ENCODE data around the gene EMC10.

EMC10 gene

DNA sequence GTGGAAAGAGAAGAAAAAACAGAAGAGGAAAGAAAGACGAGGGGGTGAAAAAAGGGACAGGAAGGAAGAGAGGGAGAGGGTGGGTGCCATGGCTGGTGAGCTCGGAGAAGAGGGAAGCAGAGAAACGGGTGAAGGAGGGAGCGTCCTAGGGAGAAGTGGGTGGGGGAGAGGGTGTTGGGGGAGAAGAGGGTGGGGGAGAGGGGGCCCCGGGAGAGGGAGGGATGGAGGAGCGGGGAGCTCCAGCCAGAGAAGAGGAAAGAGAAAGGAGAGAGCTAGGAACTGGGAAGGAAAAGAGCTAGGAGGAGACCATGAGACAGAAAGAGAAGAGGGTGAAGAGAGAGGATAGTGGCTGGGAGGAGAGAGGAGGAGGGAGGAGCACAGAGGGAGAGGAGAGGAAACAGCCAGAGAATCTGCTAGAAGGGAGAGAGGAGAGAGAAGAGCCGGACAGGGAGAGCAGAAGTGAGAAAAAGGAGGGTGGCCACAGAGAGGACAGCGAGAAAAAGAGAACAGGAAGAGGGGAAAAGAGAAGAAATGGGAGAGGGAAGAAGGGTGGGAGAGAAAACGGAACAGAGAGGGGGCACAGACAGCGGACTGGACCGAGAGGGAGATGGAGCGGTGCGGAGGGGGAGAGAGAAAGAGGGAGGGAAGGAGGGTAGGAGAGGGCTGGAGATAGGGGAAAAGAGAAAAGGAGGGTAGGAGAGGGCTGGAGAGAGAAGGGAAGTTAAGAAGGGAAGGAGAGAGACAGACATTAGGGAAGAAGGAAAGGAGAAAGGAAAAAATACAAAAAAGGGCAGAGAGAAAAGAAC is 12.3 kb downstream of the EMC10 start:
- Mint-ChIP-seq H3K4me1 (peaks cover 46% of the 10 kb centered on the region), H3K36me3 (ENCODE audit: low read depth) (peaks cover 51% of the 10 kb centered on the region), H3K9me3 (peaks cover 58% of the 10 kb centered on the region), H3K27ac (peak overlapping the region; percentile 55), H3K4me3 (peak overlapping the region; percentile 74), H3K27me3 (ENCODE audit: low read depth, poor library complexity) (peaks cover 3% of the 10 kb centered on the region)
- TF ChIP-seq, protein P1, sequence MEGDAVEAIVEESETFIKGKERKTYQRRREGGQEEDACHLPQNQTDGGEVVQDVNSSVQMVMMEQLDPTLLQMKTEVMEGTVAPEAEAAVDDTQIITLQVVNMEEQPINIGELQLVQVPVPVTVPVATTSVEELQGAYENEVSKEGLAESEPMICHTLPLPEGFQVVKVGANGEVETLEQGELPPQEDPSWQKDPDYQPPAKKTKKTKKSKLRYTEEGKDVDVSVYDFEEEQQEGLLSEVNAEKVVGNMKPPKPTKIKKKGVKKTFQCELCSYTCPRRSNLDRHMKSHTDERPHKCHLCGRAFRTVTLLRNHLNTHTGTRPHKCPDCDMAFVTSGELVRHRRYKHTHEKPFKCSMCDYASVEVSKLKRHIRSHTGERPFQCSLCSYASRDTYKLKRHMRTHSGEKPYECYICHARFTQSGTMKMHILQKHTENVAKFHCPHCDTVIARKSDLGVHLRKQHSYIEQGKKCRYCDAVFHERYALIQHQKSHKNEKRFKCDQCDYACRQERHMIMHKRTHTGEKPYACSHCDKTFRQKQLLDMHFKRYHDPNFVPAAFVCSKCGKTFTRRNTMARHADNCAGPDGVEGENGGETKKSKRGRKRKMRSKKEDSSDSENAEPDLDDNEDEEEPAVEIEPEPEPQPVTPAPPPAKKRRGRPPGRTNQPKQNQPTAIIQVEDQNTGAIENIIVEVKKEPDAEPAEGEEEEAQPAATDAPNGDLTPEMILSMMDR (IDR thresholded peaks at IDR 0.05), result no peak
- DNase-seq, result no peak

DNA sequence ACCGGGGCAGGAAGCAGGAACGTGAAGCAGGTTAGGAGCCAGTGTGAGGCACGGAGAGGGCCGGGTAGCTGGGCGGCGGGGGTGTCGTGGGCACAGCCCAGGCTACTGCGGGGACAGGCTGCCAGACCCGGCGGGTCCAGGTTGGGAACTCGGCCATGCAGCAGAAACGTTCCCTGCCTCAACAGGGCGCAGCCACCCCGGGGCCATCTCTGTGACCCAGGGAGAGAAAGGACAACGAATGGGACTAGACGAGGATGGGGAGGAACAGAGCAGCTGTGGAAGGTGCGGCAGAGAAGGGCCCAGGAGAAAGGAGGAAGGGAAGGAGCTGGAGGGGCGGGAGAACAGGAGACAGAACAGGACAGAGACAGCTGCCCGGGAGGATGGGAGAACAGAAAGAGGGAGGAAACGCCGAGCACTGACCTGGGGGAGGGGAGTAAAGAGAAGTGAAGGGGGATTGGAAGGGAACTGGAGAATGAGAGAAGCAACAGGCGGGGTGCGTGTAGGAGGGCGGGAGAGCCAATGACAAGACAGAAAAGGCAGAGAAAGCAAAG is 13.2 kb downstream of the EMC10 start:
- no peak overlapping the region for H3K27ac Mint-ChIP-seq
- TF ChIP-seq, protein P1 (IDR thresholded peaks at IDR 0.05), result no peak
- peaks cover 3% of the 10 kb centered on the region for H3K27me3 Mint-ChIP-seq (ENCODE audit: low read depth, poor library complexity)

DNA sequence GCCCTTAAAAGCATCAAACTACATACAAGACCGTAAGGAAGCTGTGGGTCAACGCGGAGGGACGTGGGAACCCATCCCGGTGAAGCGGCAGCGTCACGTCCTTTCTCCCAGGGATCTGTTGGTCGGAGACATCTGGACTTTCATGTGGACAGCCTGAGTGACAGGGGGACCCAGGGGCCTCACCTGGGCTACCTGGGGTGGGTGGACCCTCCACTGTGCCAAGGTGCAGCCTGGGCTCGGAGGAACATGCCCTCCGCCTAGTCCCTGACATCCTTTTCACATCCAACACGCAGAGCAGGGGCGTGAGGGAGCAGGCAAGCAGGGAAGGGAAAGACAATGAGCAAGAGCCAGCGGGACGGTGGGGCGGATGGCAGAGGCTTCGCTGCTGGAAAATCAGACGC is 14.1 kb downstream of the EMC10 start:
- Mint-ChIP-seq H3K9me3 (peaks cover 55% of the 10 kb centered on the region), H3K27me3 (ENCODE audit: low read depth, poor library complexity) (peaks cover 3% of the 10 kb centered on the region), H3K4me3 (no peak overlapping the region), H3K4me1 (peaks cover 46% of the 10 kb centered on the region), H3K36me3 (ENCODE audit: low read depth) (peaks cover 45% of the 10 kb centered on the region), H3K27ac (no peak overlapping the region)
- TF ChIP-seq, protein P1 (IDR thresholded peaks at IDR 0.05), result no peak
- no peak for DNase-seq

More for the DNA sequence above, 13.2 kb downstream of the EMC10 start:
- Mint-ChIP-seq H3K4me3 (peak overlapping the region; percentile 74), H3K4me1 (peaks cover 46% of the 10 kb centered on the region), H3K36me3 (ENCODE audit: low read depth) (peaks cover 50% of the 10 kb centered on the region), H3K9me3 (peaks cover 58% of the 10 kb centered on the region)
- DNase-seq, result no peak

DNA sequence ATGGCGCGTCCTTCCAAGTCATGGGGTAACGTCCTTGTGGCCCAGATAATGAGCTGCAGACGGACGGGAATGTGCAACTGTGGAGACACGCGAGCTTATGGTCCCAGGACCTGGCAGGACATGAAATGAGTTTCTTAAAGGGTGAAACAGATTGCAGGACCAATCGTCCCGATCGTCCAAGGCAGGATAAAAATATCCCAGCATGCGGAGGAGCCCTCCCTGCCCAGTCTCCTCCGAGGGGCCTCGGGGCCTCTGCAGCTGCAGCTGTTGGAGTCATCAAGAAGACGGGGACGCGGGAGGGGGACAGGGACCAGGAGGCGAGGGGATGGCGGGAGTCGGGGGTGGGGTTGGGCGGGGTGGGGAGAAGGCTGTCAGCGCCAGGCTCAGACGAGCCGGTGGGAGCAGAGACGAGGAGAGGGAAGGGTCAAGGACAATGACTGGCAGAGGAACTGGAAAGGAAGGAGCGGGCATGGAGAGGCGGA is 14.7 kb downstream of the EMC10 start:
- Mint-ChIP-seq H3K9me3 (peaks cover 48% of the 10 kb centered on the region), H3K27ac (peak overlapping the region; percentile 68), H3K4me1 (peaks cover 46% of the 10 kb centered on the region), H3K27me3 (ENCODE audit: low read depth, poor library complexity) (no peaks in the 10 kb centered on the region), H3K4me3 (peak overlapping the region; percentile 51), H3K36me3 (ENCODE audit: low read depth) (peaks cover 40% of the 10 kb centered on the region)
- DNase-seq, result no peak
- TF ChIP-seq, protein P1 (IDR thresholded peaks at IDR 0.05), result no peak

DNA sequence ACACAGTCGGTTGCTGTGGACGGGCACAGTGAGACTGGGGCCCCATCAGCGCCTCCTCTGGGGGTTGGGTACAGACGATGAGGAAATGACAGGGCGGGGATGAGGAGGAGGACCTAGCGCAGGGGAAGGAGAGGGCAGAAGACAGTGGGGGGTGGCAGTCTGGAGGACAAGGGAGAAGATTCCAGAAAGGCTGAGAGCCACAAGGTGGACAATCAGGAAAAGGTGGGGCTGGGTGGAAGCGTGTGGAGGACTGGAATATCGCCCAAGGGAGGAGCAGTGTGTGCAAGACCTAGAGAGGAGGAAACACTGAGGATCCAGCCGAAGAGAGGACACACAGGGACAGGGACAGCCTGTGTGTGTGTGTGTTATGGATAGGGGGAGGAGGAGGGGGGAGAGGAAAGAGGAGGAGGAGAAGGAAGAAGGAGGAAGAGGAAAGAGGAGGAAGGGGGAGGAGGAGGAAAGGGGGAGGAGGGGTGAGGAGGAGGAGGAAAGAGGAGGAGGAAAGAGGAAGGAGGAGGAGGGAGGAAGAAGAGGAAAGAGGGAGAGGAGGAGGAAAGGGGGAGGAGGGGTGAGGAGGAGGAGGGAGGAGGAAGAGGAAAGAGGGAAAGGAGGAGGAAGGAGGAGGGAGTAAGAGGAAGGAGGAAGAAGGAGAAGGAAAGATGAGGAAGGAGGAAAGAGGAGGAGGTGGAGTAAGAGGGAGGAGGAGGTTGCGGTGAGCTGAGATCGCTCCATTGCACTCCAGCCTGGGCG is 16.2 kb downstream of the EMC10 start:
- no peaks in the 10 kb centered on the region for H3K27me3 Mint-ChIP-seq (ENCODE audit: low read depth, poor library complexity)
- peaks cover 30% of the 10 kb centered on the region for H3K36me3 Mint-ChIP-seq (ENCODE audit: low read depth)
- peaks cover 45% of the 10 kb centered on the region for H3K4me1 Mint-ChIP-seq
- H3K9me3 Mint-ChIP-seq, result peaks cover 37% of the 10 kb centered on the region
- no peak overlapping the region for H3K27ac Mint-ChIP-seq
- TF ChIP-seq, protein P1 (IDR thresholded peaks at IDR 0.05), result no peak
- H3K4me3 Mint-ChIP-seq, result no peak overlapping the region
- DNase-seq, result no peak

All from nephron progenitor cell (in vitro differentiated cells).